Prostate gland (tissue), 1 donor: ENCODE measurements around the gene ARHGEF28.

Source experiments
- POLR2A ChIP-seq: fragments of 450-650 bp; IDR thresholded peaks from one replicate; pipeline ENCODE4 v1.6.1; 2016; ENCODE audit warnings: antibody characterized with exemption, mild to moderate bottlenecking
- POLR2AphosphoS5 ChIP-seq: sonication (generic); formaldehyde crosslinking; IDR thresholded peaks from one replicate; pipeline ENCODE4 v1.6.1; 2017; ENCODE audit warnings: antibody characterized with exemption

DNA sequence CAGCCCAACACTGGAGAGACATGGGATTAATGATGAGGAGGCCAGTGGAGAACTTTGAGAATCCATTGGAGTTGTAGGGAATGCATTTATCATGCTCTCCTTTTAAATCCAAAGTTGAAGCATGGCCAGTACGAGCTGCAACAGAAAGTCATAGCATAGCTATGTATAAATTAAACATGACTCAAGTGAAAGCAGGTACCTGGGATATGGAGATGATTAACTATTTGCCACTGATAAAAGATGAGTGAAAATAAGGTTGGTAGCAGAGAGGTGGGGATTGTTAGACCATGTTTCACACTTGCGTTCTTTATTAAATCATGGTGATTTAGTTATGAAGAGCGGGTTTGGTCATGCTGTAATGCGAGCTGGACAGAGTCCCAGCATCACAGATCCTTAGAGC is 189.6 kb downstream of the ARHGEF28 start:
- TF ChIP-seq POLR2A (no peak), POLR2AphosphoS5 (no peak)
